HPDE6-E6E7 (cell line): ENCODE results near the gene TMEM33.

Experiments used
- DNase-seq: peaks from one replicate; pipeline ENCODE4 v3.0.0; 2011; ENCODE audit warnings: missing footprints; ENCODE audit errors: extremely low spot score

TMEM33 gene

DNA sequence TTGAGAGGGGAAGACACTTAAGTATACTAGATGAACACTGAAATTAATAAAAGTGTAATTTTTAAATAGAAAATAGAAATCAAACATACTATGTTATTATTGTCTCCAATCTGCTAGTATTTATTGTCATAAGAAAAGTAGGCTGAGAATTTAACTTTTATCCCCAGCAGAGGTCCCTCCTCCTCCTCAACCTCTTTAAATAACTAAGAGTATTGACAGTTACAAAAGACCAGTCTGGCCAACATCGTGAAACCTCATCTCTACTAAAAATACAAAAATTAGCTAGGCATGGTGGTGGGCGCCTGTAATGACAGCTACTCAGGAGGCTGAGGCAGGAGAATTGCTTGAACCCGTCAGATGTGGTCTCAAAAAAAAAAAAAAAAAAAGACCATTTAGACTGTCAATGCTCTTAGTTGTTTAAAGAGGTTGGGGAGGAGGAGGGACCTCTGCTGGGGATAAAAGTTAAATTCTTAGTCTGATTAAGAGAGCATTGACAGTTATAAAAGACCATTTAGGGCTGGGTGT is 59.3 kb downstream of the TMEM33 start:
- DNase-seq, result no peak

DNA sequence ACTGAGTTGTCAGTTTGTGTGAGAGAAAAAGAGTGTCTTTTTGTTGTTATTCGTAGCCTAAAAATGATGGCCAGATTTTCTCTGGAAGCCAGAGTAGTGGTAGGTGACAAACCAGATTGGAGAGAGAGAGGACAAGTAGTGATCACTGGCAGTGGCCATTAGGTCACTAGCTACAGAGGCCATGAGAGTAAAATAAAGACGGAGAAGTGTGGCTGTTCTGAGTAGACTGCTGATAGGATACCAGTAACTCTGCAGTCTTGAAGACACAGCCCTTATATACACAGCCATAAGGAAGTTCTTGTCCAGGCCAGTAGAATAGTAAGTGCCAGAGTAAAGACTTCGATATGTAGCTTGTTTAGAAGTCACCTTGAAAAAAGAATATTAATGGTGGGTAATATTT is 62.8 kb downstream of the TMEM33 start:
- DNase-seq, result no peak

DNA sequence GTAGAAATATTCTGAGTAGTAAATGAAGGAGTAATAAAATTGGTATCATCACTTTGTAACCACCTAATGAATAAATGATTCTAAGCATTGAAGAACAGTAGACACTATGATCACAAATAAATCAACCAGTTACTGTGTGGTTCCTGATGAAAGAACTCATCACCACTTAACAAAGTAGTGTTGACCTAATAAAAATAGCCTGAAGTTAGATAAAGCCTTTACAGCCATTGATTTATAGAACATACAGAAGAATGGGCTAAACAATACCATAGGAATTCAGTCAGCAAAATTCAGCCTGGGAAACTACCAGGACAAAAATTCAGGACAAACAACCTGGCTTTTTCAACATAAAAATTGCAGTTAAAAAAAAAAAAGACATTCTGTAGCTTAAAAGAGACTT is 64.1 kb downstream of the TMEM33 start:
- no peak for DNase-seq

DNA sequence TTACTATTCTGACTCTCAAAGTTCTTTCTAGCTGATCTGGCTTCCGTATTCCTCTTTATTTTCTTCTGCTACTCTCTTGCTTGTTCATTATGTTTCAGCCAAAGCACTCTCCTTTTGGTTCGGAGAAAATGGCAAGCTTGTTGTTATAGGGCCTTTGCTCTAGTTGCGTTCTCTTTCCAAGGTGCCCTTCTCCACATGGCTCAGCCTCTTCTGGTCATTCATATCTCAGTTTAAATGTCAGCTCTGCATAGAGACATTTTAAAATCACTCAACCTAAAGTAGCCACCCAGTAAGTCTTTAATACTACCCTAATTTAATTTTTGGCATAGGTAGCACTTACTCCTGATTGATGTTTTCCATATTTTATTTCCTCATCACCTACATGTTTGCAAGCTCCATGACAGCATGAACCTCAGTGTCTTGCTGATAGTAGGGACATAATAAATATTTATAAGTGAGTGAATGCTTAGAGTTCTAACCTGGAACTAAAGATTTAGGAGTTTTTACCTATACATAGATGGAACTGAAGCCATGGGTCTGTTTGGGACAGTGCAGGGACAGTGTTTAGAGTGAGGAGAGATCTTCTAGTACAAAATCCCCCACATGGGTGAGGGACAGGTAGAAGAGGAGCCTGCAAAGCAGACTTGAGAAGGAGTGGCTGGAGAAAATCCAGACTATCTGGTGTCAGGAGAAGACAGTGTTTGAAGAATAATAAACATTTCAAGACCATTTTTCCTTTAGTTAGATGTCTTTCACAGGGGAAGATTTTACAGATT is 73.0 kb downstream of the TMEM33 start:
- no peak for DNase-seq
